ENCODE measurements around the gene ZDHHC7. TPM values are rescaled to one million over a fixed set of nuclear protein-coding genes. Genes with fewer than 3 reads are reported as not detected.

ZDHHC7 gene
- total and polyA plus RNA-seq, 5 experiments from 2014 or later: 28.8 to 45.3 (median 32.5) TPM

GRCh38 chr16:85002099-85002541 is 9.2 kb downstream of the ZDHHC7 start:
- POLR2A ChIA-PET: no interaction called here
- Mint-ChIP-seq H3K4me1 (peaks cover 33 to 65% (median 63%) of the 10 kb centered on the region in 4 donors), H3K27ac (peak overlapping the region in 6 of 10 donors; percentile 62 to 82 (median 75)), H3K4me3 (peak overlapping the region in 7 of 10 donors; percentile 6 to 71 (median 62)), H3K36me3 (peaks cover 0 to 32% (median 0%) of the 10 kb centered on the region in 3 donors), H3K27me3 (no peaks in the 10 kb centered on the region), H3K9me3 (no peaks in the 10 kb centered on the region)
- ATAC-seq (no peak), DNase-seq (no peak)

GRCh38 chr16:84999857-85000480 is 11.4 kb downstream of the ZDHHC7 start:
- no peaks in the 10 kb centered on the region for H3K9me3 Mint-ChIP-seq
- H3K4me1 Mint-ChIP-seq: peaks cover 28 to 64% (median 50%) of the 10 kb centered on the region in 4 donors
- H3K4me3 Mint-ChIP-seq: no peak overlapping the region
- DNase-seq (no peak), ATAC-seq (no peak)
- POLR2A ChIA-PET: no interaction called here
- peaks cover 0 to 37% (median 0%) of the 10 kb centered on the region in 3 donors for H3K36me3 Mint-ChIP-seq
- H3K27ac Mint-ChIP-seq: peak overlapping the region in 2 of 10 donors; percentile 52 to 82
- no peaks in the 10 kb centered on the region for H3K27me3 Mint-ChIP-seq

GRCh38 chr16:84999200-84999599 is 12.1 kb downstream of the ZDHHC7 start:
- POLR2A ChIA-PET: interaction anchor here (0.6 to 1.2 kb wide), 2 partner anchors 12 to 261 kb away, joined by 3 read pairs; partner anchors contain the start of gene ZDHHC7
- DNase-seq (no peak), ATAC-seq (no peak)
- no peaks in the 10 kb centered on the region for H3K27me3 Mint-ChIP-seq
- H3K9me3 Mint-ChIP-seq: no peaks in the 10 kb centered on the region
- H3K4me3 Mint-ChIP-seq: no peak overlapping the region
- peaks cover 21 to 62% (median 44%) of the 10 kb centered on the region in 4 donors for H3K4me1 Mint-ChIP-seq
- H3K36me3 Mint-ChIP-seq: peaks cover 0 to 45% (median 2%) of the 10 kb centered on the region in 3 donors
- peak overlapping the region in 2 of 10 donors; percentile 4 to 51 for H3K27ac Mint-ChIP-seq

- no peak for ATAC-seq
- no peak for DNase-seq
- H3K27ac Mint-ChIP-seq: peak overlapping the region in 3 of 10 donors; percentile 23 to 71 (median 51)
- no peaks in the 10 kb centered on the region for H3K9me3 Mint-ChIP-seq
- peaks cover 0 to 58% (median 5%) of the 10 kb centered on the region in 3 donors for H3K36me3 Mint-ChIP-seq
- peaks cover 7 to 35% (median 22%) of the 10 kb centered on the region in 4 donors for H3K4me1 Mint-ChIP-seq
- POLR2A ChIA-PET: no interaction called here
- H3K4me3 Mint-ChIP-seq: no peak overlapping the region
- H3K27me3 Mint-ChIP-seq: no peaks in the 10 kb centered on the region
Observed at GRCh38 chr16:84996365-84996764, 15.0 kb downstream of the ZDHHC7 start.

- Mint-ChIP-seq H3K4me3 (no peak overlapping the region), H3K27me3 (no peaks in the 10 kb centered on the region), H3K4me1 (peaks cover 7 to 32% (median 20%) of the 10 kb centered on the region in 4 donors), H3K36me3 (peaks cover 0 to 63% (median 5%) of the 10 kb centered on the region in 3 donors), H3K9me3 (no peaks in the 10 kb centered on the region), H3K27ac (peak overlapping the region in 4 of 10 donors; percentile 23 to 78 (median 30))
- no peak for DNase-seq
- POLR2A ChIA-PET: no interaction called here
- ATAC-seq: no peak
Observed at GRCh38 chr16:84995663-84996062, 15.7 kb downstream of the ZDHHC7 start.

GRCh38 chr16:84993926-84994325 is 17.4 kb downstream of the ZDHHC7 start:
- H3K27ac Mint-ChIP-seq: peak overlapping the region in 3 of 10 donors; percentile 29 to 81 (median 76)
- peaks cover 0 to 25% (median 15%) of the 10 kb centered on the region in 4 donors for H3K4me1 Mint-ChIP-seq
- ATAC-seq (no peak), DNase-seq (no peak)
- H3K27me3 Mint-ChIP-seq: no peaks in the 10 kb centered on the region
- peaks cover 0 to 69% (median 8%) of the 10 kb centered on the region in 3 donors for H3K36me3 Mint-ChIP-seq
- no peak overlapping the region for H3K4me3 Mint-ChIP-seq
- POLR2A ChIA-PET: no interaction called here
- no peaks in the 10 kb centered on the region for H3K9me3 Mint-ChIP-seq

- H3K27ac Mint-ChIP-seq: no peak overlapping the region
- POLR2A ChIA-PET: no interaction called here
- DNase-seq (no peak), ATAC-seq (no peak)
- H3K4me3 Mint-ChIP-seq: no peak overlapping the region
- H3K4me1 Mint-ChIP-seq: peaks cover 0 to 22% (median 13%) of the 10 kb centered on the region in 4 donors
- H3K36me3 Mint-ChIP-seq: peaks cover 0 to 78% (median 8%) of the 10 kb centered on the region in 3 donors
- no peaks in the 10 kb centered on the region for H3K27me3 Mint-ChIP-seq
- no peaks in the 10 kb centered on the region for H3K9me3 Mint-ChIP-seq
Observed at GRCh38 chr16:84992717-84993075, 18.6 kb downstream of the ZDHHC7 start.

GRCh38 chr16:84990782-84991181 is 20.6 kb downstream of the ZDHHC7 start:
- POLR2A ChIA-PET: no interaction called here
- Mint-ChIP-seq H3K27ac (peak overlapping the region in 3 of 10 donors; percentile 22 to 59 (median 38)), H3K9me3 (no peaks in the 10 kb centered on the region), H3K4me3 (no peak overlapping the region), H3K4me1 (peaks cover 7 to 31% (median 13%) of the 10 kb centered on the region in 4 donors), H3K36me3 (peaks cover 0 to 89% (median 8%) of the 10 kb centered on the region in 3 donors), H3K27me3 (no peaks in the 10 kb centered on the region)
- ATAC-seq (no peak), DNase-seq (no peak)

GRCh38 chr16:84989749-84990620 is 21.4 kb downstream of the ZDHHC7 start:
- no peak overlapping the region for H3K4me3 Mint-ChIP-seq
- peak overlapping the region in 4 of 10 donors; percentile 1 to 73 (median 64) for H3K27ac Mint-ChIP-seq
- no peaks in the 10 kb centered on the region for H3K9me3 Mint-ChIP-seq
- ATAC-seq: no peak
- H3K27me3 Mint-ChIP-seq: no peaks in the 10 kb centered on the region
- H3K36me3 Mint-ChIP-seq: peaks cover 0 to 89% (median 11%) of the 10 kb centered on the region in 3 donors
- no peak for DNase-seq
- H3K4me1 Mint-ChIP-seq: peaks cover 8 to 36% (median 15%) of the 10 kb centered on the region in 4 donors
- POLR2A ChIA-PET: no interaction called here

- POLR2A ChIA-PET: no interaction called here
- ATAC-seq (no peak), DNase-seq (no peak)
- peak overlapping the region in 1 of 10 donors; percentile 30 for H3K27ac Mint-ChIP-seq
- no peaks in the 10 kb centered on the region for H3K9me3 Mint-ChIP-seq
- H3K36me3 Mint-ChIP-seq: peaks cover 0 to 86% (median 5%) of the 10 kb centered on the region in 3 donors
- H3K4me1 Mint-ChIP-seq: peaks cover 10 to 32% (median 12%) of the 10 kb centered on the region in 4 donors
- H3K4me3 Mint-ChIP-seq: no peak overlapping the region
- no peaks in the 10 kb centered on the region for H3K27me3 Mint-ChIP-seq
Observed at GRCh38 chr16:84988328-84989080, 22.8 kb downstream of the ZDHHC7 start.

GRCh38 chr16:84986879-84987278 is 24.5 kb downstream of the ZDHHC7 start:
- Mint-ChIP-seq H3K4me1 (peaks cover 14 to 42% (median 19%) of the 10 kb centered on the region in 4 donors), H3K4me3 (no peak overlapping the region), H3K36me3 (peaks cover 0 to 89% (median 5%) of the 10 kb centered on the region in 3 donors), H3K27me3 (no peaks in the 10 kb centered on the region), H3K27ac (peak overlapping the region in 2 of 10 donors; percentile 54 to 87), H3K9me3 (no peaks in the 10 kb centered on the region)
- ATAC-seq (no peak), DNase-seq (no peak)
- POLR2A ChIA-PET: no interaction called here

- H3K4me3 Mint-ChIP-seq: no peak overlapping the region
- H3K27me3 Mint-ChIP-seq: no peaks in the 10 kb centered on the region
- H3K36me3 Mint-ChIP-seq: peaks cover 0 to 91% (median 7%) of the 10 kb centered on the region in 3 donors
- ATAC-seq (no peak), DNase-seq (no peak)
- no peaks in the 10 kb centered on the region for H3K9me3 Mint-ChIP-seq
- H3K27ac Mint-ChIP-seq: peak overlapping the region in 4 of 10 donors; percentile 12 to 87 (median 26)
- H3K4me1 Mint-ChIP-seq: peaks cover 14 to 40% (median 19%) of the 10 kb centered on the region in 4 donors
- POLR2A ChIA-PET: interaction anchor here (0.6 kb wide), 1 partner anchor 13 kb away, joined by 5 read pairs; no protein-coding TSS in a partner anchor
Observed at GRCh38 chr16:84986102-84986501, 25.2 kb downstream of the ZDHHC7 start.
